T-helper 2 cell treated with Interferon-gamma antibody and Interleukin-4, amounts not matched to agents 5 μg/mL and 100 μg/mL, for 36 hours (primary cell): ENCODE data around the gene HSD17B13.
"Not testable (repeated sequence)": the region's sequence is repeated elsewhere in the genome, so short reads cannot be mapped to it uniquely, and the experiment has no call there.

Experiments used
- DNase-seq: peaks from one replicate; pipeline ENCODE4 v3.0.0; 2021; ENCODE audit warnings: low spot score
- H3K27ac Mint-ChIP-seq: one replicate; pipeline ENCODE4 v1.8.0; 2021; ENCODE audit warnings: mild to moderate bottlenecking, mixed read lengths
- H3K27me3 Mint-ChIP-seq: one replicate; pipeline ENCODE4 v1.8.0; 2021; ENCODE audit warnings: low read depth, mixed read lengths
- H3K36me3 Mint-ChIP-seq: one replicate; pipeline ENCODE4 v1.8.0; 2021; ENCODE audit warnings: low read depth, mixed read lengths
- H3K4me1 Mint-ChIP-seq: one replicate; pipeline ENCODE4 v1.8.0; 2021; ENCODE audit warnings: low read depth, mixed read lengths
- H3K4me3 Mint-ChIP-seq: one replicate; pipeline ENCODE4 v1.8.0; 2022; ENCODE audit warnings: mild to moderate bottlenecking, moderate library complexity, mixed read lengths
- H3K9me3 Mint-ChIP-seq: one replicate; pipeline ENCODE4 v1.8.0; 2021; ENCODE audit warnings: mixed read lengths

Gene HSD17B13

DNA sequence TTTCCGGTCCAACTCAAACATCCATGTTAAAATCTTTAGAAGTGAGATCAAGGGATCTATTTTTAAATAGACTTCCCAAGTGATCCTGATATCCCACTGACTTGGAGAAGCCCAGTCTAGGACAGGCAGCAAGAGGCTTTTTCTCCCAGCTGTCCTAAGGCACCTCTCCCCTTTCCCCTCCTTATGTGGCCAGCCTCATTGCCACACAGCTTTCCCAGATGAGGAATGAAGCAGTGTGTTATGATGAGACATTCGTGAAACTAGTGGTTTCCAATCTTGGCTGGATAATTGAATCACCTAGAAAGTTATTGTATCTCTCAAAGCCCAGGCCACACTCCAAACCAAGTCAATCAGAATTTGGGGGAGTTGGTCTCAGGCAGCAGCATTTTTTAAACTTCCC lies 16.8 kb upstream of the HSD17B13 start:
- no peak for DNase-seq
- Mint-ChIP-seq H3K4me1 (no peaks in the 10 kb centered on the region), H3K27ac (no peak overlapping the region), H3K4me3 (no peak overlapping the region), H3K9me3 (peaks cover 6% of the 10 kb centered on the region), H3K36me3 (peaks cover 39% of the 10 kb centered on the region), H3K27me3 (no peaks in the 10 kb centered on the region)

DNA sequence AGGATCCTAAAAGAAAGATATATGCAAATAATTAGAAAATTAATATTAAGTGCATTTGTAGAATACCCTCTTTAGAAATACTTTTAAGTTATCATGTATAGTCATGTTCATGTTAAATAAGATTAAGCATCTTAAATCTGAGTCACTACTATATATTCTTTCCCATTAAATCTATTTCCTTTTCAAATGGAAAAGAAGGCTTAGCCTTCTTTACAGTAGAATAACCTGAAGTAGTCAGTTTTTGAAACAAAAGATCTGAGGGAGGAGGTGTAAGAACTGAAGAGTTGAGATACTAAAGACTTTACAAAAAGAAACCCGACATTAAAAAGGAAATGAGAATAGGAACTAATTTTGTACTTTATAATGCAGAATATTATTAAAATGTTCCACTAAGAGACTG lies 14.7 kb upstream of the HSD17B13 start:
- Mint-ChIP-seq H3K4me1 (no peaks in the 10 kb centered on the region), H3K36me3 (peaks cover 39% of the 10 kb centered on the region), H3K4me3 (no peak overlapping the region), H3K27me3 (no peaks in the 10 kb centered on the region), H3K27ac (no peak overlapping the region), H3K9me3 (peaks cover 18% of the 10 kb centered on the region)
- DNase-seq: no peak

DNA sequence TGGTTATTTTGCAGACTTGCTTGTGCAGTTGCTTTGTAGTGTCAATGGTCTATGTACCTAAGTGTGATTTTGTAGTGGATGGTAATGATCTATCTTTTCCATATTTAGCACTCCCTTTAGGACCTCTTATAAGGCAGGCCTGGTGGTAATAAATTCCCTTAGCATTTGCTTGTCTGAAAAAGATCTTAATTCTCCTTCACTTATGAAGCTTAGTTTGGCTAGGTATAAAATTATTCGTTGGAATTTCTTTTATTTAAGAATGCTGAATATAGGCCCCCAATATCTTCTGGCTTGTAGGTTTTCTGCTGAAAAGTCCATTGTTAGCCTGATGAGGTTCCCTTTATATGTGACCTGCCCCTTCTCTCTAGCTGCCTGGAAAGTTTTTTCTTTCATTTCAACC lies 10.6 kb upstream of the HSD17B13 start:
- H3K4me3 Mint-ChIP-seq: no peak overlapping the region
- peaks cover 26% of the 10 kb centered on the region for H3K36me3 Mint-ChIP-seq
- H3K9me3 Mint-ChIP-seq: peaks cover 29% of the 10 kb centered on the region
- H3K27me3 Mint-ChIP-seq: no peaks in the 10 kb centered on the region
- H3K4me1 Mint-ChIP-seq: no peaks in the 10 kb centered on the region
- no peak for DNase-seq
- no peak overlapping the region for H3K27ac Mint-ChIP-seq

- no peak overlapping the region for H3K27ac Mint-ChIP-seq
- no peaks in the 10 kb centered on the region for H3K4me1 Mint-ChIP-seq
- no peak for DNase-seq
- H3K27me3 Mint-ChIP-seq: no peaks in the 10 kb centered on the region
- H3K36me3 Mint-ChIP-seq: peaks cover 17% of the 10 kb centered on the region
- no peak overlapping the region for H3K4me3 Mint-ChIP-seq
- H3K9me3 Mint-ChIP-seq: peaks cover 29% of the 10 kb centered on the region
Observed at GRCh38 chr4:87330761-87331160, 8.1 kb upstream of the HSD17B13 start.

DNA sequence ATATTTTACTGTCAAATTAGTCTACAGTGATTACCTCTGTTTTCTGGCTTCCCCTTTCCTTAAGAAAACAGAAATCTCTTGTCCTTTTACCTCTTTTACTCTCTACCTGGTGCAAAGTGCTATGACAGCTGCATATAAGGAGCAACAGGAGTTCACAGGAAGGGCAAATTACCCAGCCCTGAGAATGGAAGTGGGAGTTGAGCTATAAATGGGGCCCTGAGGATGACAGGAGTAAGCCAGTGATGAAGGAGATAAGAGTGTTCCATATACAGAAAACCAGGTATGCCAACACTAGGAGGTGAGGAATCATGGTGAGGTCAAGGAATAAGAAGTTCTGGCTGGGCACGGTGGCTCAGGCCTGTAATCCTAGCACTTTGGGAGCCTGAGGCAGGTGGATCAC lies 4.5 kb upstream of the HSD17B13 start:
- no peak for DNase-seq
- H3K4me1 Mint-ChIP-seq: no peaks in the 10 kb centered on the region
- H3K27me3 Mint-ChIP-seq: peaks cover 3% of the 10 kb centered on the region
- no peak overlapping the region for H3K27ac Mint-ChIP-seq
- H3K36me3 Mint-ChIP-seq: no peaks in the 10 kb centered on the region
- H3K4me3 Mint-ChIP-seq: no peak overlapping the region
- peaks cover 9% of the 10 kb centered on the region for H3K9me3 Mint-ChIP-seq

DNA sequence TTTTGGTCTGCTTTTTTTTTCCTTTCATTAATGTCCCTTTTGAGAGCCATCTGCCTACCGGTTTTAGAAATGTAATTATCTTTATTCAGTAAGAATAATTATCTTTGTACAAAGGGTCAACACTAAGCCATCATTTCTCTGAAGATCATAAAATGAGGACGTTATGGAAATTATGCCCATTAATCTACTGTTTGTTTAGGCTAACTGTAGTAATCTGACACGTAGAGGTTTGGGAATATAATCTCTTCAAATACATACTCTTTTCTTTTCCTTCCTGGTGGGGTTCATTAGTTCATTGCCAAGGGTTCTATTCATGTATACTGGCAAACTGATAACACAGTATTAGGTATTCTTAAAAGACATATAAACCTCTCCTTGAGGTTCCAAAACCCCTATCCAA lies 3.8 kb upstream of the HSD17B13 start:
- Mint-ChIP-seq H3K4me1 (no peaks in the 10 kb centered on the region), H3K27ac (no peak overlapping the region), H3K27me3 (peaks cover 3% of the 10 kb centered on the region), H3K36me3 (no peaks in the 10 kb centered on the region), H3K9me3 (peaks cover 5% of the 10 kb centered on the region), H3K4me3 (no peak overlapping the region)
- no peak for DNase-seq

GRCh38 chr4:87321888-87322287 lies 794 bp downstream of the HSD17B13 start:
- Mint-ChIP-seq H3K36me3 (no peaks in the 10 kb centered on the region), H3K9me3 (no peaks in the 10 kb centered on the region), H3K4me3 (no peak overlapping the region), H3K4me1 (no peaks in the 10 kb centered on the region), H3K27me3 (peaks cover 3% of the 10 kb centered on the region), H3K27ac (no peak overlapping the region)
- DNase-seq: no peak

DNA sequence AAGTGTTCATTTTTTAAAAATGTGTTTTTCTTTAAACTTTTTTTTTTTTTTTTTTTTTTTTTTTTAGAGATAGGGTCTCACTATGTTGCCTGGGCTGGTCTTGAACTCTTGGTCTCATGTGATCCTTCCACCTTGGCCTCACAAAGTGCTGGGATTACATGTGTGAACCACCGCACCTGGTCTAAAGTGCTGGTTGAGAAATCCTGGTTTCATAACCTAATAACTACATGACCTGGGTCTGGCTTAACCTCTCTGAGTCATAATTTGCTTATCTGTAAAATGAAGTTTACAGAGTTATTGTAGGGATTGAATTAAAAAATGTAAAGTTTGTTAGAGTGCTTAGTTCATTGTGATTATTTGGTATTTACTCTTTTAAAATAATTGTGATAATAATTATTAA lies 5.2 kb downstream of the HSD17B13 start:
- DNase-seq: no peak
- no peaks in the 10 kb centered on the region for H3K36me3 Mint-ChIP-seq
- no peak overlapping the region for H3K4me3 Mint-ChIP-seq
- H3K9me3 Mint-ChIP-seq: no peaks in the 10 kb centered on the region
- peaks cover under 1% of the 10 kb centered on the region for H3K27me3 Mint-ChIP-seq
- H3K4me1 Mint-ChIP-seq: peaks cover 3% of the 10 kb centered on the region
- no peak overlapping the region for H3K27ac Mint-ChIP-seq

DNA sequence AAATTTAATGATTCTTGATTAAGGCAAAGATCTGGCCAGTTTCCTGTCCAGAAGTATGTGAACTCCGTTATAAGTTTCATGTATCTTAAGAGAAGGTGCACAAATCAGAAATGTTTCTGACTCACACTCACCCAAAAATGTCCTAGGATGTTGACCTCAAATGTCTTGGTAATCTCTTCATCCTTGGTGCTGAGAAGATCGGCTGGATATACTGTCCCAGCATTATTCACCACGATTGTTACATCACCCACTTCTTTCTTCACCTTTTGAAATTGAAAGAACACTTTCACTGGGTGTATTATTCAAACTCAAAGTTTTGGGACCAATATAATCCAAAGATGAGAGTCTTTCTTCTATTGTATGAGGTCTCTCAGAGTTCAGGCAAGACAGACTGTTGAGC lies 5.7 kb downstream of the HSD17B13 start:
- H3K4me1 Mint-ChIP-seq: peaks cover 3% of the 10 kb centered on the region
- H3K36me3 Mint-ChIP-seq: no peaks in the 10 kb centered on the region
- H3K4me3 Mint-ChIP-seq: no peak overlapping the region
- no peaks in the 10 kb centered on the region for H3K9me3 Mint-ChIP-seq
- H3K27ac Mint-ChIP-seq: no peak overlapping the region
- no peak for DNase-seq
- H3K27me3 Mint-ChIP-seq: no peaks in the 10 kb centered on the region

GRCh38 chr4:87315000-87315399 lies 7.7 kb downstream of the HSD17B13 start:
- DNase-seq, H3K36me3 Mint-ChIP-seq, H3K4me3 Mint-ChIP-seq, H3K9me3 Mint-ChIP-seq, H3K27ac Mint-ChIP-seq, H3K4me1 Mint-ChIP-seq, H3K27me3 Mint-ChIP-seq: not testable (repeated sequence)

DNA sequence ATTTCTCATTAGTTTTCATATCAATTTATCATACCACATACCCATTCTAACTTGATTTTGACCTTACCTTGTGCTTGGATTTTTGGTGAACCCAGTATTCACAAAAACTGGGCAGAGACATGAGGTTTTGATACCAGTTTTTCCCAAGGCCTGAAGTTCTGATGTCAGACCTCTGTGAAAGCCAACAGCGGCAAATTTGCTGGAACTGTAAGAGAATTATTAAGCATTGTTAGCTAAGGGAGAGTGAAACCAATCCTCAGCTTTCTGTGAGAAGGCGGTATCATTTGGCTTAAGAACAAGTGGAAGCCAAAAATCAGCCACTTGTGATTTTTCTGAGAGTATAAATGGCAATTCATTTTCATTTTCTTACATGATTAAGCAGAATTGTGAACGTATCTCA lies 8.9 kb downstream of the HSD17B13 start:
- no peak overlapping the region for H3K27ac Mint-ChIP-seq
- H3K36me3 Mint-ChIP-seq: no peaks in the 10 kb centered on the region
- H3K4me3 Mint-ChIP-seq: no peak overlapping the region
- H3K27me3 Mint-ChIP-seq: no peaks in the 10 kb centered on the region
- no peak for DNase-seq
- peaks cover 3% of the 10 kb centered on the region for H3K4me1 Mint-ChIP-seq
- no peaks in the 10 kb centered on the region for H3K9me3 Mint-ChIP-seq

GRCh38 chr4:87311684-87312083 lies 11.0 kb downstream of the HSD17B13 start:
- Mint-ChIP-seq H3K9me3 (no peaks in the 10 kb centered on the region), H3K4me1 (peaks cover 6% of the 10 kb centered on the region), H3K27me3 (no peaks in the 10 kb centered on the region), H3K36me3 (no peaks in the 10 kb centered on the region), H3K4me3 (no peak overlapping the region), H3K27ac (no peak overlapping the region)
- no peak for DNase-seq

- Mint-ChIP-seq H3K4me3 (no peak overlapping the region), H3K27ac (no peak overlapping the region), H3K9me3 (no peaks in the 10 kb centered on the region), H3K36me3 (no peaks in the 10 kb centered on the region), H3K27me3 (no peaks in the 10 kb centered on the region), H3K4me1 (peaks cover 12% of the 10 kb centered on the region)
- no peak for DNase-seq
Observed at GRCh38 chr4:87310691-87311335, 11.9 kb downstream of the HSD17B13 start.

DNA sequence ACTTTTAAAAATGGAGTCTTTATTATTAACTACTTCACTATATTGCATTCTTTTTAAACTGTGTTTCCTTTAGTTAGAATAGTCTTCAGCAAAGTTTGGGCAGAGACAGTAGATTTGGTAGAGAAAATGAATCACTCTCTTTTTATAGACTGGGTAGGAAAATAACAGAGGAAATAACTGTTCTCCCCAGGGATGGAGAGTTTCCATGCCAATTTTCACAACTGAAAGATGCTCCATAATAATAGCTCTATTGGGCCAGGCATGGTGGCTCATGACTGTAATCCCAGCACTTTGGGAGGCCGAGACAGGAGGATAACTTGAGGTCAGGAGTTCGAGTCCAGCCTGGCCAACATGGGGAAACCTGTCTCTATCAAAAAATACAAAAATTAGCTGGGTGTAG lies 13.1 kb downstream of the HSD17B13 start:
- H3K27ac Mint-ChIP-seq: no peak overlapping the region

GRCh38 chr4:87306056-87306455 lies 16.6 kb downstream of the HSD17B13 start:
- H3K4me1 Mint-ChIP-seq: peaks cover 9% of the 10 kb centered on the region
- no peaks in the 10 kb centered on the region for H3K9me3 Mint-ChIP-seq
- no peak overlapping the region for H3K27ac Mint-ChIP-seq
- peaks cover 4% of the 10 kb centered on the region for H3K27me3 Mint-ChIP-seq
- H3K36me3 Mint-ChIP-seq: no peaks in the 10 kb centered on the region
- no peak for DNase-seq
- H3K4me3 Mint-ChIP-seq: no peak overlapping the region

More for the DNA sequence above, 13.1 kb downstream of the HSD17B13 start:
- Mint-ChIP-seq H3K4me3 (no peak overlapping the region), H3K9me3 (no peaks in the 10 kb centered on the region), H3K4me1 (peaks cover 12% of the 10 kb centered on the region), H3K36me3 (no peaks in the 10 kb centered on the region), H3K27me3 (no peaks in the 10 kb centered on the region)
- DNase-seq: no peak
